ENCODE data around the gene SBF2. TPM values are rescaled to one million over a fixed set of nuclear protein-coding genes. Genes with fewer than 3 reads are reported as not detected.

The SBF2 gene
- total and polyA plus RNA-seq, 9 of the 15 experiments (the other 6 are each of a cell fraction or from before 2014, with no cell fraction given), result 0.80 to 9.5 (median 5.0) TPM

- no peaks in the 10 kb centered on the region for H3K79me2 ChIP-seq (ENCODE audit: control insufficient read depth, insufficient read depth, low read length)
- H2AFZ ChIP-seq (ENCODE audit: low read depth, low read length), result no peak overlapping the region
- in situ Hi-C loops (cut with MboI) (loop anchor here (10.0 to 25.0 kb wide), 2 partner anchors 450 to 547 kb away; no protein-coding TSS in a partner anchor), intact Hi-C loops (cut with micrococcal nuclease) (loop anchor here (10.0 kb wide), 1 partner anchor 207 kb away; no protein-coding TSS in a partner anchor)
- ATAC-seq (no peak), DNase-seq (ENCODE audit: extremely low read depth in 1 of 4, low spot score in 3 of 4) (no peak), FAIRE-seq (no peak)
- peaks cover 10 to 13% of the 10 kb centered on the region in 2 experiments; a peak in 4 of 5 replicates for H3K4me1 ChIP-seq (replicated peaks in 1 of 2; ENCODE audit: control insufficient read depth in 2 of 2, insufficient read depth in 2 of 2, low read length in 2 of 2)
- TF ChIP-seq SFPQ (IDR thresholded peaks at IDR 0.05; ENCODE audit: low read depth, low read length), result no peak
- no peak for TF ChIP-seq POLR3A (IDR thresholded peaks at IDR 0.05; ENCODE audit: borderline replicate concordance, extremely low read depth, insufficient read depth, insufficient read length)
- no peak for TF ChIP-seq SREBF1 (IDR thresholded peaks at IDR 0.05; ENCODE audit: borderline replicate concordance, low read depth, low read length)
- TF ChIP-seq SAFB (IDR thresholded peaks at IDR 0.05; ENCODE audit: borderline replicate concordance, low read depth, low read length), result no peak
- TF ChIP-seq FOXM1 (IDR thresholded peaks at IDR 0.05; ENCODE audit: low read depth), result no peak
- no peak for TF ChIP-seq FOXM1 (CRISPR knock-in tag; IDR thresholded peaks at IDR 0.05; ENCODE audit: low read depth)
- no peak for TF ChIP-seq NKRF (IDR thresholded peaks at IDR 0.05; ENCODE audit: borderline replicate concordance)
- no peak for TF ChIP-seq ETV6 (IDR thresholded peaks at IDR 0.05; ENCODE audit: borderline replicate concordance in 1 of 2, low read depth in 2 of 2, low read length in 1 of 2)
- TF ChIP-seq ETV6 (CRISPR knock-in tag; IDR thresholded peaks at IDR 0.05; ENCODE audit: borderline replicate concordance), result no peak
- no peak for TF ChIP-seq RFX5 (IDR thresholded peaks at IDR 0.05; ENCODE audit: low read depth, low read length)
- no peak overlapping the region for H3K4me3 ChIP-seq
- H3K4me2 ChIP-seq (ENCODE audit: insufficient read depth, low read length), result no peak overlapping the region
- no peaks in the 10 kb centered on the region for H4K20me1 ChIP-seq (replicated peaks; ENCODE audit: control insufficient read depth, insufficient read depth, low read length)
- no peak overlapping the region for H3K9ac ChIP-seq (ENCODE audit: insufficient read depth in 1 of 2, low read depth in 2 of 2, low read length in 2 of 2)
- ChIA-PET CTCF (ENCODE audit: low intra/inter-chr PET ratio) (no interaction called here), POLR2A (no interaction called here)
- H3K9me3 ChIP-seq (replicated peaks; ENCODE audit: control insufficient read depth, insufficient read depth, low read depth, low read length), result no peaks in the 10 kb centered on the region
- BruUV-seq (replicated peaks), result no TSS peak
- H3K9me1 ChIP-seq (ENCODE audit: control insufficient read depth, insufficient read depth, low read length), result no peaks in the 10 kb centered on the region
- no peaks in the 10 kb centered on the region; a peak in 2 of 5 replicates for H3K27me3 ChIP-seq (ENCODE audit: control insufficient read depth in 2 of 2, insufficient read depth in 2 of 2, low read length in 2 of 2)
- 5% methylated on average over 2 of the region's 2 CpGs for WGBS (ENCODE audit: insufficient coverage, low coverage, missing lambda C conversion rate)
- H3K27ac ChIP-seq (ENCODE audit: extremely low read depth, low read depth, low read length), result no peak overlapping the region
- H3K36me3 ChIP-seq (ENCODE audit: control insufficient read depth, insufficient read depth, low read length), result no peaks in the 10 kb centered on the region
Measured at GRCh38 chr11:10311802-10312201, 17.8 kb upstream of the SBF2 start.
